ENCODE measurements around the gene CADM2.

DNA sequence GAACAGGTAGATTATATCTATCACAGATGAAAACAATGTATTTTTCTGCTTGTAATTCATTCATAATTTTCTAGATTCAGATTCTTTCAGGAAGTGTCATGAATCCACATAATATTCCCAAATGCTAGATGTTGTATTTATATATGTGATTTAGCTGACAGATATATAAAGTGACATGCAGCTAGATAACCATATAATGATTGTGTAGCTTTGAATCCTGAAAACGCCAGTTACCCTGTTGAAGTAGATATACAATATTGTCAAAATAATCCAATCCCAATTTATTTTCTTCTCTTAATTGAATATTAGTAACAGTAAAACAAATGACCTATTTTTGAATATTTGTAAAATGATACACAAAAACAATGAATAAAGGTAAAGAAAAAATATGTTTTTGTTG lies 738.4 kb downstream of the CADM2 start:
- TF ChIP-seq CTCF (IDR thresholded peaks at IDR 0.05) (no peak), POLR2A (IDR thresholded peaks at IDR 0.05) (no peak)

Measured in thyroid gland (tissue), 4 donors.